ENCODE data around the gene GATA5. TPM values are rescaled to one million over a fixed set of nuclear protein-coding genes. Genes with fewer than 3 reads are reported as not detected.

GATA5 gene
- polyA plus RNA-seq, 1 of the 3 experiments (the other 2 are of a cell fraction): not detected

GRCh38 chr20:62455929-62456328 lies 19.9 kb downstream of the GATA5 start:
- WGBS (ENCODE audit: low lambda C conversion rate): 32% methylated on average over 4 of the region's 15 CpGs
- no peaks in the 10 kb centered on the region for H3F3A ChIP-seq (replicated peaks; ENCODE audit: insufficient read depth)
- no peak overlapping the region for H3K4me3 ChIP-seq (ENCODE audit: low read depth in 2 of 2, low read length in 1 of 2)
- TF ChIP-seq RFX5 (IDR thresholded peaks at IDR 0.05; ENCODE audit: low read length): no peak
- no peak for TF ChIP-seq YY1 (IDR thresholded peaks at IDR 0.05; ENCODE audit: low read depth)
- TF ChIP-seq, protein P1, sequence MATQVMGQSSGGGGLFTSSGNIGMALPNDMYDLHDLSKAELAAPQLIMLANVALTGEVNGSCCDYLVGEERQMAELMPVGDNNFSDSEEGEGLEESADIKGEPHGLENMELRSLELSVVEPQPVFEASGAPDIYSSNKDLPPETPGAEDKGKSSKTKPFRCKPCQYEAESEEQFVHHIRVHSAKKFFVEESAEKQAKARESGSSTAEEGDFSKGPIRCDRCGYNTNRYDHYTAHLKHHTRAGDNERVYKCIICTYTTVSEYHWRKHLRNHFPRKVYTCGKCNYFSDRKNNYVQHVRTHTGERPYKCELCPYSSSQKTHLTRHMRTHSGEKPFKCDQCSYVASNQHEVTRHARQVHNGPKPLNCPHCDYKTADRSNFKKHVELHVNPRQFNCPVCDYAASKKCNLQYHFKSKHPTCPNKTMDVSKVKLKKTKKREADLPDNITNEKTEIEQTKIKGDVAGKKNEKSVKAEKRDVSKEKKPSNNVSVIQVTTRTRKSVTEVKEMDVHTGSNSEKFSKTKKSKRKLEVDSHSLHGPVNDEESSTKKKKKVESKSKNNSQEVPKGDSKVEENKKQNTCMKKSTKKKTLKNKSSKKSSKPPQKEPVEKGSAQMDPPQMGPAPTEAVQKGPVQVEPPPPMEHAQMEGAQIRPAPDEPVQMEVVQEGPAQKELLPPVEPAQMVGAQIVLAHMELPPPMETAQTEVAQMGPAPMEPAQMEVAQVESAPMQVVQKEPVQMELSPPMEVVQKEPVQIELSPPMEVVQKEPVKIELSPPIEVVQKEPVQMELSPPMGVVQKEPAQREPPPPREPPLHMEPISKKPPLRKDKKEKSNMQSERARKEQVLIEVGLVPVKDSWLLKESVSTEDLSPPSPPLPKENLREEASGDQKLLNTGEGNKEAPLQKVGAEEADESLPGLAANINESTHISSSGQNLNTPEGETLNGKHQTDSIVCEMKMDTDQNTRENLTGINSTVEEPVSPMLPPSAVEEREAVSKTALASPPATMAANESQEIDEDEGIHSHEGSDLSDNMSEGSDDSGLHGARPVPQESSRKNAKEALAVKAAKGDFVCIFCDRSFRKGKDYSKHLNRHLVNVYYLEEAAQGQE (IDR thresholded peaks at IDR 0.05; ENCODE audit: low read depth, low read length): no peak
- no peak for TF ChIP-seq JUND (IDR thresholded peaks at IDR 0.05)
- no peak for TF ChIP-seq PBX3 (IDR thresholded peaks at IDR 0.05)
- no peak for TF ChIP-seq EZH2phosphoT487 (IDR thresholded peaks at IDR 0.05; ENCODE audit: borderline replicate concordance, low read depth)
- TF ChIP-seq, protein P2, sequence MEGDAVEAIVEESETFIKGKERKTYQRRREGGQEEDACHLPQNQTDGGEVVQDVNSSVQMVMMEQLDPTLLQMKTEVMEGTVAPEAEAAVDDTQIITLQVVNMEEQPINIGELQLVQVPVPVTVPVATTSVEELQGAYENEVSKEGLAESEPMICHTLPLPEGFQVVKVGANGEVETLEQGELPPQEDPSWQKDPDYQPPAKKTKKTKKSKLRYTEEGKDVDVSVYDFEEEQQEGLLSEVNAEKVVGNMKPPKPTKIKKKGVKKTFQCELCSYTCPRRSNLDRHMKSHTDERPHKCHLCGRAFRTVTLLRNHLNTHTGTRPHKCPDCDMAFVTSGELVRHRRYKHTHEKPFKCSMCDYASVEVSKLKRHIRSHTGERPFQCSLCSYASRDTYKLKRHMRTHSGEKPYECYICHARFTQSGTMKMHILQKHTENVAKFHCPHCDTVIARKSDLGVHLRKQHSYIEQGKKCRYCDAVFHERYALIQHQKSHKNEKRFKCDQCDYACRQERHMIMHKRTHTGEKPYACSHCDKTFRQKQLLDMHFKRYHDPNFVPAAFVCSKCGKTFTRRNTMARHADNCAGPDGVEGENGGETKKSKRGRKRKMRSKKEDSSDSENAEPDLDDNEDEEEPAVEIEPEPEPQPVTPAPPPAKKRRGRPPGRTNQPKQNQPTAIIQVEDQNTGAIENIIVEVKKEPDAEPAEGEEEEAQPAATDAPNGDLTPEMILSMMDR (IDR thresholded peaks at IDR 0.05): no peak
- TF ChIP-seq ZBTB33 (IDR thresholded peaks at IDR 0.05; ENCODE audit: borderline replicate concordance, low read depth): no peak
- no peak for TF ChIP-seq EP300 (IDR thresholded peaks at IDR 0.05; ENCODE audit: borderline replicate concordance in 1 of 2, low read depth in 1 of 2, low read length in 1 of 2)
- TF ChIP-seq TEAD4 (IDR thresholded peaks at IDR 0.05; ENCODE audit: borderline replicate concordance, insufficient read depth): no peak
- TF ChIP-seq, protein P3, sequence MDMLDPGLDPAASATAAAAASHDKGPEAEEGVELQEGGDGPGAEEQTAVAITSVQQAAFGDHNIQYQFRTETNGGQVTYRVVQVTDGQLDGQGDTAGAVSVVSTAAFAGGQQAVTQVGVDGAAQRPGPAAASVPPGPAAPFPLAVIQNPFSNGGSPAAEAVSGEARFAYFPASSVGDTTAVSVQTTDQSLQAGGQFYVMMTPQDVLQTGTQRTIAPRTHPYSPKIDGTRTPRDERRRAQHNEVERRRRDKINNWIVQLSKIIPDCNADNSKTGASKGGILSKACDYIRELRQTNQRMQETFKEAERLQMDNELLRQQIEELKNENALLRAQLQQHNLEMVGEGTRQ (IDR thresholded peaks at IDR 0.05; ENCODE audit: borderline replicate concordance, low read depth, low read length): no peak
- TF ChIP-seq, protein P4, sequence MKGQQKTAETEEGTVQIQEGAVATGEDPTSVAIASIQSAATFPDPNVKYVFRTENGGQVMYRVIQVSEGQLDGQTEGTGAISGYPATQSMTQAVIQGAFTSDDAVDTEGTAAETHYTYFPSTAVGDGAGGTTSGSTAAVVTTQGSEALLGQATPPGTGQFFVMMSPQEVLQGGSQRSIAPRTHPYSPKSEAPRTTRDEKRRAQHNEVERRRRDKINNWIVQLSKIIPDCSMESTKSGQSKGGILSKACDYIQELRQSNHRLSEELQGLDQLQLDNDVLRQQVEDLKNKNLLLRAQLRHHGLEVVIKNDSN (IDR thresholded peaks at IDR 0.05; ENCODE audit: borderline replicate concordance, low read depth): no peak
- no peak for TF ChIP-seq FOXM1 (IDR thresholded peaks at IDR 0.05; ENCODE audit: low read depth)
- TF ChIP-seq TCF12 (IDR thresholded peaks at IDR 0.05): no peak
- TF ChIP-seq RXRA (IDR thresholded peaks at IDR 0.05; ENCODE audit: borderline replicate concordance, low read depth): no peak
- TF ChIP-seq ELF1 (IDR thresholded peaks at IDR 0.05): no peak
- no peak for TF ChIP-seq MEF2A (IDR thresholded peaks at IDR 0.05; ENCODE audit: borderline replicate concordance, low read depth)
- TF ChIP-seq MXI1 (IDR thresholded peaks at IDR 0.05; ENCODE audit: low read depth, low read length): no peak
- no peak for TF ChIP-seq NRF1 (IDR thresholded peaks at IDR 0.05; ENCODE audit: low read depth, low read length)
- no peak for TF ChIP-seq TAF1 (IDR thresholded peaks at IDR 0.05; ENCODE audit: borderline replicate concordance, low read depth, low read length)
- H3K4me1 ChIP-seq (ENCODE audit: control insufficient read depth in 1 of 2, insufficient read depth in 2 of 2, low read depth in 1 of 2, low read length in 1 of 2): no peaks in the 10 kb centered on the region; a peak in 1 of 4 replicates
- H3K9ac ChIP-seq: no peak overlapping the region
- no peak overlapping the region for H3K27ac ChIP-seq (ENCODE audit: low read depth in 2 of 2, low read length in 1 of 2)
- no peaks in the 10 kb centered on the region for H3K36me3 ChIP-seq (replicated peaks in 1 of 2; ENCODE audit: control insufficient read depth in 1 of 2, insufficient read depth in 2 of 2, low read length in 1 of 2)
- ChIA-PET CTCF (interaction anchor here (1.0 to 1.6 kb wide), 4 partner anchors 21 to 161 kb away, joined by 3 to 4 read pairs (median 4); no protein-coding TSS in a partner anchor), POLR2A (no interaction called here)
- no peak for DNase-seq
- no peaks in the 10 kb centered on the region for H3K27me3 ChIP-seq (ENCODE audit: insufficient read depth)
- H3K79me2 ChIP-seq (ENCODE audit: insufficient read depth): no peaks in the 10 kb centered on the region
- H4K20me1 ChIP-seq (ENCODE audit: insufficient read depth): no peaks in the 10 kb centered on the region
- H3K4me2 ChIP-seq: no peak overlapping the region
- no peak overlapping the region for H2AFZ ChIP-seq (ENCODE audit: low read depth)
- no peaks in the 10 kb centered on the region for H3K9me2 ChIP-seq
- H3K9me3 ChIP-seq: no peaks in the 10 kb centered on the region
